Cardiac muscle cell (in vitro differentiated cells and primary cell): ENCODE data around the gene ZFP1. TPM values are rescaled to one million over a fixed set of nuclear protein-coding genes. Genes with fewer than 3 reads are reported as not detected.
"Not testable (repeated sequence)": the region's sequence is repeated elsewhere in the genome, so short reads cannot be mapped to it uniquely, and the experiment has no call there.

Experiments used
- DNase-seq, 2 donors: peaks; one replicate each; pipeline versions ENCODE4 v3.0.0 to v3.0.0-alpha.2; 2010 to 2017; ENCODE audit warnings: low read depth in 1 of 2, low spot score in 1 of 2
- H3K27ac ChIP-seq: fragments of 200-600 bp; sonication (generic); 2 replicates; pipeline ENCODE4 v1.5.1; 2016
- H3K27me3 ChIP-seq: fragments of 200-600 bp; sonication (generic); 2 replicates; pipeline ENCODE4 v1.6.0; 2016; ENCODE audit warnings: control low read depth
- H3K36me3 ChIP-seq: fragments of 200-600 bp; sonication (generic); 2 replicates; pipeline ENCODE4 v1.5.1; 2016; ENCODE audit warnings: control low read depth
- H3K4me1 ChIP-seq: fragments of 200-600 bp; sonication (generic); 2 replicates; pipeline ENCODE4 v1.8.1; 2017; ENCODE audit warnings: low read depth, mild to moderate bottlenecking, mixed run types
- H3K4me3 ChIP-seq: fragments of 200-600 bp; sonication (generic); 2 replicates; pipeline ENCODE4 v1.5.1; 2016; ENCODE audit warnings: mild to moderate bottlenecking
- H3K9me3 ChIP-seq: fragments of 200-600 bp; sonication (generic); 2 replicates; pipeline ENCODE4 v1.5.1; 2017; ENCODE audit warnings: low read depth, mild to moderate bottlenecking, control low read depth
- polyA plus RNA-seq: library from polyadenylated mRNA; unstranded; fragments of >200 nt; fragmentation: Nextera tagmentation; extraction: Ambion mirVana; gene quantifications from 2 replicates; pipeline ENCODE4 v1.2.1, GENCODE V29; 2016
- total RNA-seq: library from RNA; depleted of rRNA; stranded (reverse); fragments of >200 nt; gene quantifications from 2 replicates; pipeline ENCODE4 v1.2.3, GENCODE V29; 2016
- TF ChIP-seq, protein P1 (sequence below): IDR thresholded peaks from 2 replicates; pipeline ENCODE4 v1.5.1; 2012; ENCODE audit warnings: low read depth, mild to moderate bottlenecking, low read length

Gene ZFP1
- total and polyA plus RNA-seq, 2 experiments from 2014 or later: 8.5 to 10.5 TPM

DNA sequence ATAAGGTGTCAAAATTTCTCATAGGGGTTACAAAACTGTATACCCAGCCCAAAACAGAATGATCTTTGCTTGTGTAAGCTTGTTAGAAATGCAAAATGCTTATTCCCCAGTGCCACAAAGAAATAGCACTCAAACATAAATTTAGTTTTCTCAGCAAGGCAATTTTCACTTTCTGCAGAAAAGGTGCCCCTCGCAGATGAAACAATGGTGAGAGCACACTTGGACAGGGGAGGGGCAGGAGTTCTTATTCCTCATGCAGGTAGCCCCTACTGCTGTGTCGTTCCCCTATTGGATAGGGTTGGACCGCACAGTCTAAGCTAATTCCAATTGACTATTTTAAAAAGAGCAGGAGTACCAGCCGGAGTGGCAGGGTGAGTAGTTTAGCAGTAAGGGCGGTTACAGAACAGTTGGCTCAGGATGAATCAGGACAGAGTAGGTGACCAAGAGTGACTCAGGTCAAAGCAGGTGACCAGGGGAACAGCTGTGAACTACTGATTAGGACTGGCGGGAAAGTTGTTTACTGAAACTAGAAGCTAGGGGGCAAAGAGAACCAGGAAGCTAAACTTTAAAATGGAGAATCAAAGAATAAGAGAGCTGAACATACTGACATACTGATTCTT is 26.3 kb upstream of the ZFP1 start:
- H3K4me3 ChIP-seq: no peak overlapping the region
- no peaks in the 10 kb centered on the region for H3K27me3 ChIP-seq
- DNase-seq: no peak
- H3K9me3 ChIP-seq: no peaks in the 10 kb centered on the region
- TF ChIP-seq, protein P1, sequence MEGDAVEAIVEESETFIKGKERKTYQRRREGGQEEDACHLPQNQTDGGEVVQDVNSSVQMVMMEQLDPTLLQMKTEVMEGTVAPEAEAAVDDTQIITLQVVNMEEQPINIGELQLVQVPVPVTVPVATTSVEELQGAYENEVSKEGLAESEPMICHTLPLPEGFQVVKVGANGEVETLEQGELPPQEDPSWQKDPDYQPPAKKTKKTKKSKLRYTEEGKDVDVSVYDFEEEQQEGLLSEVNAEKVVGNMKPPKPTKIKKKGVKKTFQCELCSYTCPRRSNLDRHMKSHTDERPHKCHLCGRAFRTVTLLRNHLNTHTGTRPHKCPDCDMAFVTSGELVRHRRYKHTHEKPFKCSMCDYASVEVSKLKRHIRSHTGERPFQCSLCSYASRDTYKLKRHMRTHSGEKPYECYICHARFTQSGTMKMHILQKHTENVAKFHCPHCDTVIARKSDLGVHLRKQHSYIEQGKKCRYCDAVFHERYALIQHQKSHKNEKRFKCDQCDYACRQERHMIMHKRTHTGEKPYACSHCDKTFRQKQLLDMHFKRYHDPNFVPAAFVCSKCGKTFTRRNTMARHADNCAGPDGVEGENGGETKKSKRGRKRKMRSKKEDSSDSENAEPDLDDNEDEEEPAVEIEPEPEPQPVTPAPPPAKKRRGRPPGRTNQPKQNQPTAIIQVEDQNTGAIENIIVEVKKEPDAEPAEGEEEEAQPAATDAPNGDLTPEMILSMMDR: no peak
- no peaks in the 10 kb centered on the region for H3K36me3 ChIP-seq
- no peaks in the 10 kb centered on the region for H3K4me1 ChIP-seq
- H3K27ac ChIP-seq: no peak overlapping the region

DNA sequence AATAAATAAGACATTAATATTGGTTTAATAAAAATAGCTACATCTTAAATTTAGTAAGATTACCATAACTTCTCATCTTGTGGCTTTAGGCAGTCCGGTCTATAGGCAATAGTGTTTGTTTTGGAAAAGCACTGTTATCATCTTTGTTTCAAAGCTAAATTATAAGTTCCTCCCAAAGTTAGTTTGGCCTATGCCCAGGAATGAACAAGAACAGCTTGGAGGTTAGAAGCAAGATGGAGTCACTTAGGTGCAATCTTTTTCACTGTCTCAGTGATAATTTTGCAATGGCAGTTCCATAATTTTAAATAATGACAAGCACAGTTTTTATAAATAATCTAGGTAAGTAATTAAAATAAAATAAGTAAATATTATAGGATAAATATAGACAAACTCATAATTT is 25.7 kb upstream of the ZFP1 start:
- TF ChIP-seq, protein P1: no peak
- Histone ChIP-seq H3K27ac (no peak overlapping the region), H3K36me3 (no peaks in the 10 kb centered on the region), H3K27me3 (no peaks in the 10 kb centered on the region), H3K4me1 (no peaks in the 10 kb centered on the region), H3K4me3 (no peak overlapping the region), H3K9me3 (no peaks in the 10 kb centered on the region)
- no peak for DNase-seq

DNA sequence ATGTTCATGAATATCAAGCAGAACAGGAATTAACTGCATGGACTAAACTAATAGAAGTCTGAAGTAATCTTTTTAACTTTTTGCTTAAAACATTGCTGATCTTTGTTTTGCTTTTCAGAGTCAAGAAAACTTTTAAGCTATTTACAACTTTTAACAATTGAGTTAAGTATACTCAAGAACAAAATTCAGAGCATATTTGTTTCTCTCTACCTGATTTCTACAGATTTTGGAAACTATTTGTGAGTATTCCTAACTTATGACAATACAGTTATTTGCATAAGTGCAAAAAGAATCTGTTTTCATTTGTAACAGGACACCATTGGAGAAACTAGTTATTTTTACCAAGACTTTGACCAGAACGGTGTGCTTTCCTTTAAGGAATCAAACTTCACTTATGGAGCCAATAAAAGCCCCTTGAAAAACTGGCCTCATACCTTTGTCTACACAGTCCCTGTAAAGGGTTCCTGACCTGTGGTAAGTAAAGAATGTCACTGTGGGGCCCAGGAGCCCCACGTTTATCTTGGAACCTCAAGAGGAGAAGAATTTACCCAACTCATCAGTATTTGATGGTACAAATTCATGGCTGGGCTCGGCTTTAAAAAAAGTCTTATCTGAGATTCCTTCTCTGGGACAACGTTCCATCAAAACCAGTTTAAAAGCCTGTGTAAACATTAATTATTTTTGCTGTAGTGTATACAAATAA is 20.5 kb upstream of the ZFP1 start:
- Histone ChIP-seq H3K4me3 (no peak overlapping the region), H3K9me3 (no peaks in the 10 kb centered on the region), H3K36me3 (no peaks in the 10 kb centered on the region), H3K4me1 (no peaks in the 10 kb centered on the region), H3K27me3 (no peaks in the 10 kb centered on the region), H3K27ac (no peak overlapping the region)
- DNase-seq: no peak
- TF ChIP-seq, protein P1: no peak

DNA sequence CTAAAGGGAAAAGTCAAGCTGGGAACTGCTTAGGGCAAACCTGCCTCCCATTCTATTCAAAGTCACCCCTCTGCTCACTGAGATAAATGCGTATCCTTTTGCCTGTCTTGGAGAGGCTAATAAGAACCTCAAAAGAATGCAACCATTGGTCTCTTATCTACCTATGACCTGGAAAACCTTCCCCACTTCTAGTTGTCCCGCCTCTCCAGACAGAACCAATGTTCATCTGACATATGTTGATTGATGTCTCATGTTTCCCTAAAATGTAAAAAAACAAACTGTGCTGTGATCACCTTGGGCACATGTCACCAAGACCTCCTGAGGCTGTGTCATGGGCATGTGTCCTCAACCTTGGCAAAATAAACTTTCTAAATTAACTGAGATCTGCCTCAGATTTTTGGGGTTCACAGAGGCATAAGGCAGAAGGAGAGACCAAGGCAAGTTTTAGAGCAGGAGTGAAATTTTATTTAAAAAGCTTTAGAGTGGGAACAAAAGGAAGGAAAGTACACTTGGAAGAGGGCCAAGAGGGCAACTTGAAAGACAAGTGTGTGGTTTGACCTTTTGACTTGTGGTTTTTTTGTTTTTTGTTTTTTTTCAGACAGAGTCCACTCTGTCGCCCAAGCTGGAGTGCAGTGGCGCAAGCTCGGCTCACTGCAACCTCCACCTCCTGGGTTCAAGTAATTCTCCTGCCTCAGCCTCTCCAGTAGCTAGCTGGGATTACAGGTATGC is 18.7 kb upstream of the ZFP1 start:
- H3K9me3 ChIP-seq, H3K4me1 ChIP-seq, H3K36me3 ChIP-seq, H3K4me3 ChIP-seq, H3K27ac ChIP-seq, H3K27me3 ChIP-seq: not testable (repeated sequence)
- DNase-seq: peak in 1 of 2 donors; percentile 54

DNA sequence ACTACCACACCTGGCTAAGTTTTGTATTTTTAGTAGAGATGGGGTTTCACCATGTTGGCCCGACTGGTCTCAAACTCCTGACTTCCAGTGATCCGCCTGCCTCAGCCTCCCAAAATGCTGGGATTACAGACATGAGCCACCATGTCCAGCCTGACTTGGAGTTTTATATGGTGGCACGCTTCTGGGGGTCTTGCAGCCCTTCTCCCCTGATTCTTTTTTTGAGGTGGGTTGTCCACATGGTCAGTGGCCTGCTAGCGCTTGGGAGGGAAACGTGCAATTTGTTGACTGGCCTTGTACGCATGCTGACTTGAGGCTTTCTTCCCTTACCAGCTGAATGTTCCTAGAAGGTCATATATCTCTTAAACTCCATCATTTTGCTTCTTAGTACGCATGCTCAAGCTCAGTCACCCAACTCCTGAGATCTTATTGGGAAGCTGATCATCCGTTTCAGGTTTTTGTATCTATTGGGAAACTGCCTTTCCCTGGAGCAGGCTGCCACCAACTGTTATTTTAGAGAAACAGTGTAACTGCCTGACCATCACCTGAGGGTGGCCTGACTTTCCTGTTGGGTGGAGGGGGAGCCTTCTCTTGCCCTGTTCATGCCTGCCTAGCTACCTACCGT is 18.1 kb upstream of the ZFP1 start:
- H3K9me3 ChIP-seq: no peaks in the 10 kb centered on the region
- no peak for DNase-seq
- TF ChIP-seq, protein P1: no peak
- no peak overlapping the region for H3K27ac ChIP-seq
- H3K27me3 ChIP-seq: no peaks in the 10 kb centered on the region
- H3K4me1 ChIP-seq: no peaks in the 10 kb centered on the region
- no peak overlapping the region for H3K4me3 ChIP-seq
- H3K36me3 ChIP-seq: no peaks in the 10 kb centered on the region
